ENCODE data around the gene TMX3.

The TMX3 gene

GRCh38 chr18:68713131-68713530 is 1.8 kb downstream of the TMX3 start:
- DNase-seq (ENCODE audit: low read depth) = no peak

GRCh38 chr18:68707646-68708045 is 7.3 kb downstream of the TMX3 start:
- no peak for DNase-seq (ENCODE audit: low read depth)

DNA sequence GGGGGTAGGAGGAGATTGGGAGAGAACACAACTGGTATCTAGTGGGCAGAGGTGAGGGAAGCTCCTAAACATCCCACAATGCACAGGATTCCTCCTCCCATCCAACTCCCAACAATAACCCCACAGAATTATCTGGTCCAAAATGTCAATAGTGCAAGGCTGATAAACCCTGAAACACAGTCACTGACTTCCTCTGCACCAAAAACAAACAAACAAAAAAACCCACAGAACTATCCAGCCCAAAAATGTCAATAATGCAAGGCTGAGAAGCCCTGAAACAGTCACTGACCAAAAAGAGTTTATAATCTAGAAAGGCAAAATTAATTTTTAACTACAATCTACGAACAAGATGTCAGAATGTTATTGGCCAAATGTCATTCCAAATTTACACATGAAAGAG is 9.8 kb downstream of the TMX3 start:
- DNase-seq (ENCODE audit: low read depth) = no peak

DNA sequence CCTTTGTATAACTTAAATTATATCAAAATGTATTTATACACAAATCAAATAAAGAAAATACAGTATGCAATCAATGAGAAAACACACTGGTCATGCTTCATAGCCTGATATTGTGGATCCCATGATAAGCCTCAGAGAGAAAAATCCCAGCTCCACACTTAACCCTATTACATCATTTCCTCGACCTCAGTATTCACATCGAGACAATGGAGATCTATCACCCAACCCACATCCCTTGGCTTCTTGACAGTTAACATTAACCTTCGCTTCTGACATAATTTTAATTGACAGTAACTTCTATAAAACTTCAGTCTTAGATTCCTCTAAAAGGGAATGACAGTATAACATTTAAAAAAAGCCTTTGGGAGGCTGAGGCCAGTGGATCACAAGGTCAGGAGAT is 11.6 kb downstream of the TMX3 start:
- no peak for DNase-seq (ENCODE audit: low read depth)

DNA sequence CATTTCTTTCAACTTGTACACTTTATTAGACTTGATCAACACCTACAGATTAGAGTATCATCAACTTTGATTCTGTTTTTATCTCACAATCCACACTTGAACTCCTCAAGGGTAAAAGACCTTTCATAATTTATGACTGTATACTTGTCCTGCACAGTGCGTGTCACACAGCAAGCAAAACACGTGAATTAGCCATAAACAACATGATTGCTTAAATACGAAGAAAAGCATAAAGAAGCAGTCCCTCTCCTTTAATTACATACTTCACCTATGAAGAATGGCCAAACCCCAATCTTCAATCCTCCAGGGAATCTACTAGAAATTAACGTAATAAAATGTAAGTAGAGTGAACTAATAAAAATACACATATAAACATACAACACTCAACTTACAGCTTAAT is 13.6 kb downstream of the TMX3 start:
- DNase-seq (ENCODE audit: low read depth) = no peak

GRCh38 chr18:68699043-68699442 is 15.9 kb downstream of the TMX3 start:
- no peak for DNase-seq (ENCODE audit: low read depth)

GRCh38 chr18:68696937-68697336 is 18.0 kb downstream of the TMX3 start:
- no peak for DNase-seq (ENCODE audit: low read depth)

- no peak for DNase-seq (ENCODE audit: low read depth)
These were observed 20.6 kb downstream of the TMX3 start for GRCh38 chr18:68694316-68694715.

DNA sequence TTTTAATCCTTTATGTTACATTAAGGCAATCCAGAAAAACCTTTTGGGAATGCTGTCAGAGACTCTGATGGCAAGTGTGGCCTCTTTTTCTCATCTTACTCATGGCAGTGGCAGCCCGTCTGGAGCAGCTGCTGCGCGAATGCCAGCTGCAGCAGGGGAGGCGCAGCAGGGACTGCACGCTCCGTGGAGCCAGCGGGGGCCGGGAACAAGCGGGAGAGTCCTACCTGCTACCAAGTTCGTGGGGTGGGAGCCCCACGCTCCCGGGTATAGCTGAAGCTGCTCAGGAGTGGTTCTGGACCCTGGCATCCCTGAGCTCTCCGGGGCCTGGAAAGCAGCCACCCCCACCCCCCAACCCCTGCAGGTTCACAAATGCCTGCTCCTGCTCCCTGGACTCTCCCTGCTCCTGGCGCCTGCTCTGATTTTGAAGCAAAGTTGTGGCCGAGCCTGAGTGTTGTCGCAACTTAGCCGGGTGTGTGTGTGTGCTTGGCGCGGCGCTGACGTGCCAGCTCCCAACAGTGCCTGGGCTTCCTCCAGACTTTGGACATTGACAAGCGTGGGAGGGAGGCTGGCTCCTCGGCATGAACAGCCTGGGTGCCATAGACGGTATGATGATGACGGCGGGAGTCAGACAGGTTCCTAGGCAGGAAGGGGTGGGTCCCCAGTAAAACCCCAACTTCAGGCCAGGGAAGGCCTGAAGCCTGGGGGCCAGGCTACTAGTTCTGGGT is 21.7 kb downstream of the TMX3 start:
- DNase-seq (ENCODE audit: low read depth) = no peak

DNA sequence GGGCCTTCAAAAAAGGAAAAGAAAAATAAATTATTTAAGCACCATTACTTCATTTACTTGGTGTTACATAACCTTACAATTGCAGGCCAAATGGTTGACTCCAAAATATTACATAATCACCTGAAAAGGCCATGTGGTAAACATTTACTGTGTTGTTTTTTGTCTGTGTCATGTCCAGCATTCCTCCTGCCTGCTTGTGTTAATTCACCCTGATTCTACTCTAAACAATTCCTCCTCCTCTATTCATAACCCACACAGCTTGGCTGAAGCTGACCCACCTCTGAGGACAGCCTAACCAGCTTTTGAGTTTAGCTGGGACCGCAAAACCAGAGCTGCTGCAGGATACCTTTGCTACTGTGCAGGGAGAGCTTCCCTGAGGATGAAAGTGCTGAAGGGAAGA is 35.4 kb downstream of the TMX3 start:
- DNase-seq (ENCODE audit: low read depth) = no peak

GRCh38 chr18:68676913-68677312 is 38.0 kb downstream of the TMX3 start:
- DNase-seq (ENCODE audit: low read depth) = no peak

- no peak for DNase-seq (ENCODE audit: low read depth)
These were observed 47.8 kb downstream of the TMX3 start for GRCh38 chr18:68667121-68667520.

- no peak for DNase-seq (ENCODE audit: low read depth)
These were observed 48.5 kb downstream of the TMX3 start for GRCh38 chr18:68666381-68666780.

DNA sequence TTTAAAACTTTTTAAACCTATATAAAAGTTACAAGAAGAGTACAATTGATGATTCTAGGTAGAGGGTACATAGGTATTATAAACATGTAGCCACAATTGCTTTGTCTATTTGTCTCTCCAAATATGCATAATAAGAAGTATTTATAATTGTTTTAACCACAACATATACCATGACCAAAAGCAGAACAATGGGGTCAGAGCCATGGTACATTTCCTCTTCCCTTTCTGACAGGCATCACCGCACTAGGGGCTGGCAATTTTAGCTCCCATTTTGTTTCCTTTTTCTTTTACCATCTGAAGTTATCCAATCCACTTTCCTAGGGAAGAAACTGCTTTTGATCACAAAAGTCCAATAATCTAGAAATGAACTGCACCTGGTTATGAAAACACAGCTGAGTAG is 49.3 kb downstream of the TMX3 start:
- DNase-seq (ENCODE audit: low read depth) = no peak

GRCh38 chr18:68662754-68663153 is 52.2 kb downstream of the TMX3 start:
- peak; percentile 13 for DNase-seq (ENCODE audit: low read depth)

DNA sequence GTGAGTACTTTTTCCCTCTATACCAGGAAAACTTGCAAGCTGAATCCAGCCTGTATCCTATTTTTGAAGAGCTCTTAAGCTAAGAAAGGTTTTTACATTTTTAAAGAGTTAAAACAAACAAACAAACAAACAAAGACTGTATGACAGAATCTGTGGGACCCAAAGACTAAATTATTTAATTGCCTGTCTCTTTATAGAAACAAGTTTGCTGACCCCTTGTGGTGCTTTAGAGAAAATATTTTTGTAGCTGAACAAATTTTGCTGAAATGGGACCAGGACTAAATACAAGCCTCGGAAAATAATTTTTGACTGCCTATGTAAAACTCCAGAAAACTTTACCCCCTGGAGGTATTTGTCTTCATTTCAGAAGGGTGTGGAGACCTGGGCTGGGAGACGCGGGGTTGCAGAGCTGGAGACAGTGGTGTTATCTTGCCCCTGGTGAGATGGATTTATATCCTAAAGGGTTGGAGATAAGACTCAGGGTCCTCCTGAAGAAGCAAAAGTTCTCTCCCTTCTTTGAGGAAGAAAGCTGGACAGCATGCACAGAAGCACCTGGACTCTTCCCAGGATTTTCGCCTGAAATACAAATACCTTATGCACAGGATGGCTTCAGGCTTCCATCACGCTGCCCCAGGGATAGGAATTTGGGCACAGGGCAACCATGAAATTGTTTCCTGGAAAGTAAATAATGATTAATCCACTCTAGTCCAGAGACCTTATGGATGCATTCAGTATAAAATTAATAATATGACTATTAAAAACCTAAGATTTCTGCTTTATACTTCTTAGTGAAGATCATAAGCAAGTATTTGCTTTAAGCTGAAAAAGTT is 54.3 kb downstream of the TMX3 start:
- peak; percentile 42 for DNase-seq (ENCODE audit: low read depth)

DNA sequence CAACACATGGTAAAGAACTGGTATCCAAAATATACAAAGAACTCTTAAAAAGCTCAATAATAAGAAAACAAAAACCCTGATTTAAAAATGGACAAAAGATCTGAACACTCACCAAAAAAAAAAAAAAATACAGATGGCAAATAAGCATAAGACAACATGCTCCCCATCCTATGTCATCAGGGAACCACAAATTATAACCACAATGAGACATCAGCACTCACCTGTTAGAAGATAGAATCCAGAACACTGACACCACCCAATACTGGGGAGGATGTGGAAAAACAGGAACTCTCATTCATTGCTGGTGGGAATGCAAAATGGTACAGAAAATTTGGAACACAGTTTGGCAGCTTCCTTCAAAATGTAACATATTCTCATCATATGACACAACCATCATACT is 66.7 kb downstream of the TMX3 start:
- DNase-seq (ENCODE audit: low read depth) = no peak

GRCh38 chr18:68642003-68642402 is 72.9 kb downstream of the TMX3 start:
- DNase-seq (ENCODE audit: low read depth) = no peak

- DNase-seq (ENCODE audit: low read depth) = no peak
These were observed 74.0 kb downstream of the TMX3 start for GRCh38 chr18:68640861-68641260.

- no peak for DNase-seq (ENCODE audit: low read depth)
These were observed 76.3 kb downstream of the TMX3 start for GRCh38 chr18:68638613-68639012.

GRCh38 chr18:68627812-68628211 is 87.1 kb downstream of the TMX3 start:
- DNase-seq (ENCODE audit: low read depth) = no peak
